Stomach (tissue), 4 donors: ENCODE results near the gene ACTBL2.

Experiments used
- EP300 ChIP-seq: sonication (generic); formaldehyde crosslinking; IDR thresholded peaks from one replicate; pipeline ENCODE4 v1.6.1; 2017; ENCODE audit warnings: antibody characterized with exemption
- POLR2A ChIP-seq, 4 donors: fragments of 450-650 bp; IDR thresholded peaks; one replicate each; pipeline ENCODE4 v1.6.1; 2016; ENCODE audit warnings: antibody characterized with exemption in 4 of 4, control low read depth in 2 of 4, mild to moderate bottlenecking in 1 of 4, moderate library complexity in 1 of 4
- POLR2AphosphoS5 ChIP-seq, 3 donors: sonication (generic); formaldehyde crosslinking; IDR thresholded peaks; one replicate each; pipeline ENCODE4 v1.6.1; 2016; ENCODE audit warnings: antibody characterized with exemption in 3 of 3
- TF ChIP-seq, protein P1 (sequence below), 7 experiments: fragments of 450-650 bp in 4 of 7; fragments of 200-600 bp in 3 of 7; sonication (generic) in 3 of 7; IDR thresholded peaks; one replicate each; pipeline ENCODE4 v1.5.1; 2016 to 2019; ENCODE audit warnings: antibody characterized with exemption in 7 of 7, control low read depth in 2 of 7, mild to moderate bottlenecking in 1 of 7

DNA sequence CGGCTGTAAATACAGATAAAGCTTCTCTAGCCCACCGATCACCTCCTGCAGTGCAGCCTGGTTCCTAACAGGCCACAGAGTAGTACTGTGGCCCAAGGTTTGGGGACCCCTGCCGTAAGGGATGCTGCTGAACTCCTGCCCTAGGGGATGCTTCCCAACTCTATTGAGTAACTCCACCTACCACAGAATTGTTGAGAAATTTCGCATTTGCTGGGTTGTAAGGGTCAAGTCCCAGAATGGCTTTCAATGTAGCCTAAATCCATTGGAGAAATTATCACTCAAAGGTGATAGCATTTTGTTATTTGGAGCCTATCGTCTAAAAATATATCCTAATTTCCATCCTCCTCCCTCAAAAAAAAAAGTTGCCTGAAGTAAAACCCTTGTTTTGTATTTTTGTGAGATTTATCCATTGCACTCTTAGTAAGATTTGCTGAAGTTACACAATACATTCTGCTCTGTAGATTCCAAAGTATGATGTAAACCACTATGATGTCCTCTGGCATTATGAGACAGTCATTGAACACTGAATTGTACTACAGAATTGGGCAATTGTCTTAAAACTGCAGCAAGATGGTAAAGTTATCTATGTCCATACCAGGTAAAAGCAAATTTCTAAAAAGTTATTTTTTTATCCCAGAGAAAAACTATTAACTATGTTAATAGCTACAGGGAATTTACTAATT is 14.0 kb downstream of the ACTBL2 start:
- TF ChIP-seq POLR2A (IDR thresholded peaks at IDR 0.05) (no peak), POLR2AphosphoS5 (IDR thresholded peaks at IDR 0.05) (no peak), EP300 (no peak)
- TF ChIP-seq, protein P1, sequence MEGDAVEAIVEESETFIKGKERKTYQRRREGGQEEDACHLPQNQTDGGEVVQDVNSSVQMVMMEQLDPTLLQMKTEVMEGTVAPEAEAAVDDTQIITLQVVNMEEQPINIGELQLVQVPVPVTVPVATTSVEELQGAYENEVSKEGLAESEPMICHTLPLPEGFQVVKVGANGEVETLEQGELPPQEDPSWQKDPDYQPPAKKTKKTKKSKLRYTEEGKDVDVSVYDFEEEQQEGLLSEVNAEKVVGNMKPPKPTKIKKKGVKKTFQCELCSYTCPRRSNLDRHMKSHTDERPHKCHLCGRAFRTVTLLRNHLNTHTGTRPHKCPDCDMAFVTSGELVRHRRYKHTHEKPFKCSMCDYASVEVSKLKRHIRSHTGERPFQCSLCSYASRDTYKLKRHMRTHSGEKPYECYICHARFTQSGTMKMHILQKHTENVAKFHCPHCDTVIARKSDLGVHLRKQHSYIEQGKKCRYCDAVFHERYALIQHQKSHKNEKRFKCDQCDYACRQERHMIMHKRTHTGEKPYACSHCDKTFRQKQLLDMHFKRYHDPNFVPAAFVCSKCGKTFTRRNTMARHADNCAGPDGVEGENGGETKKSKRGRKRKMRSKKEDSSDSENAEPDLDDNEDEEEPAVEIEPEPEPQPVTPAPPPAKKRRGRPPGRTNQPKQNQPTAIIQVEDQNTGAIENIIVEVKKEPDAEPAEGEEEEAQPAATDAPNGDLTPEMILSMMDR (IDR thresholded peaks at IDR 0.05) = no peak
